ENCODE measurements around the gene MYL12A. TPM values are rescaled to one million over a fixed set of nuclear protein-coding genes. Genes with fewer than 3 reads are reported as not detected.

The MYL12A gene
- total and polyA plus RNA-seq, 2 of the 13 experiments (the other 11 are each of a cell fraction or from before 2014, with no cell fraction given), result 261 to 277 TPM

DNA sequence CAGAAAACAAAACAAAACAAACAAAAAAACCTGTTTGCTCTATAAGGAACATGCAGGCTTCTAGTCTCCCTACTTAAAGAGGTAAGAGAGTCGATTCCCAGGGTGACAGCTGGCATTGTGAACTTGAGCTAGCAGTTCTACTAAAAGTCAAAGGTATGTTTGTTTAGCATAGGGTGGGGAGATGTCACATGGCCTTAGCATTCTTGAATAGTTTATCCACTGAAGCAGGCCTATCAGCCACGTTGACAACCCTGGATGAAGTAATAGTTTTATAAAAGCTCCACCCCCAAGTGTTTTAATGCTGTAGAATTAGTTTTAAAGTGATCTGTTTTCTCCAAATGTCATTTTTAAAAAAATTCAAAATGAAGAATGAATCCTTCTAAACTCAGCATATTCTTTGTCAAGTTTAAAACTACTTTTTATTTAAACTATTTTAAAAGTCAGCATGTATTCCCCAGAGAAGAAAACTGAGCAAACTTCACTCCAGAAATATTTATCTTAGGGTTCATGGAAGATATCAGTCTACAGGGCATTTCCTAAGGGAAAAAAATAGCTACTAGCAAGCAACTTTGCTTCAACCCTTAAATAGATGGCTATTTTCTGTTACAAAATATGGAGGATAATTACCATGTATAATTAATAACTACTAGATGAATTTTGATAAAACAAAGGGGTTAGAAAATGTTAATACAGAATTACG, 29.5 kb upstream of the MYL12A start (continued):
- TF ChIP-seq, protein P1, sequence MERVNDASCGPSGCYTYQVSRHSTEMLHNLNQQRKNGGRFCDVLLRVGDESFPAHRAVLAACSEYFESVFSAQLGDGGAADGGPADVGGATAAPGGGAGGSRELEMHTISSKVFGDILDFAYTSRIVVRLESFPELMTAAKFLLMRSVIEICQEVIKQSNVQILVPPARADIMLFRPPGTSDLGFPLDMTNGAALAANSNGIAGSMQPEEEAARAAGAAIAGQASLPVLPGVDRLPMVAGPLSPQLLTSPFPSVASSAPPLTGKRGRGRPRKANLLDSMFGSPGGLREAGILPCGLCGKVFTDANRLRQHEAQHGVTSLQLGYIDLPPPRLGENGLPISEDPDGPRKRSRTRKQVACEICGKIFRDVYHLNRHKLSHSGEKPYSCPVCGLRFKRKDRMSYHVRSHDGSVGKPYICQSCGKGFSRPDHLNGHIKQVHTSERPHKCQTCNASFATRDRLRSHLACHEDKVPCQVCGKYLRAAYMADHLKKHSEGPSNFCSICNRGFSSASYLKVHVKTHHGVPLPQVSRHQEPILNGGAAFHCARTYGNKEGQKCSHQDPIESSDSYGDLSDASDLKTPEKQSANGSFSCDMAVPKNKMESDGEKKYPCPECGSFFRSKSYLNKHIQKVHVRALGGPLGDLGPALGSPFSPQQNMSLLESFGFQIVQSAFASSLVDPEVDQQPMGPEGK (CRISPR knock-in tag; IDR thresholded peaks at IDR 0.05), result peak; percentile 93
- no peak for TF ChIP-seq NFYB (CRISPR knock-in tag; IDR thresholded peaks at IDR 0.05)
- TF ChIP-seq ZBTB38 (CRISPR knock-in tag; IDR thresholded peaks at IDR 0.05), result no peak
- TF ChIP-seq, protein P2, sequence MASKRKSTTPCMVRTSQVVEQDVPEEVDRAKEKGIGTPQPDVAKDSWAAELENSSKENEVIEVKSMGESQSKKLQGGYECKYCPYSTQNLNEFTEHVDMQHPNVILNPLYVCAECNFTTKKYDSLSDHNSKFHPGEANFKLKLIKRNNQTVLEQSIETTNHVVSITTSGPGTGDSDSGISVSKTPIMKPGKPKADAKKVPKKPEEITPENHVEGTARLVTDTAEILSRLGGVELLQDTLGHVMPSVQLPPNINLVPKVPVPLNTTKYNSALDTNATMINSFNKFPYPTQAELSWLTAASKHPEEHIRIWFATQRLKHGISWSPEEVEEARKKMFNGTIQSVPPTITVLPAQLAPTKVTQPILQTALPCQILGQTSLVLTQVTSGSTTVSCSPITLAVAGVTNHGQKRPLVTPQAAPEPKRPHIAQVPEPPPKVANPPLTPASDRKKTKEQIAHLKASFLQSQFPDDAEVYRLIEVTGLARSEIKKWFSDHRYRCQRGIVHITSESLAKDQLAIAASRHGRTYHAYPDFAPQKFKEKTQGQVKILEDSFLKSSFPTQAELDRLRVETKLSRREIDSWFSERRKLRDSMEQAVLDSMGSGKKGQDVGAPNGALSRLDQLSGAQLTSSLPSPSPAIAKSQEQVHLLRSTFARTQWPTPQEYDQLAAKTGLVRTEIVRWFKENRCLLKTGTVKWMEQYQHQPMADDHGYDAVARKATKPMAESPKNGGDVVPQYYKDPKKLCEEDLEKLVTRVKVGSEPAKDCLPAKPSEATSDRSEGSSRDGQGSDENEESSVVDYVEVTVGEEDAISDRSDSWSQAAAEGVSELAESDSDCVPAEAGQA (IDR thresholded peaks at IDR 0.05; ENCODE audit: low read depth), result no peak; the same call in 1 of the 2 replicates
- TF ChIP-seq, protein P2 (CRISPR knock-in tag; IDR thresholded peaks at IDR 0.05; ENCODE audit: borderline replicate concordance), result no peak
- TF ChIP-seq MYC (CRISPR knock-in tag; IDR thresholded peaks at IDR 0.05; ENCODE audit: borderline replicate concordance), result no peak
- no peak for TF ChIP-seq ZNF780A (CRISPR knock-in tag; IDR thresholded peaks at IDR 0.05)
- no peak for TF ChIP-seq REXO4 (CRISPR knock-in tag; IDR thresholded peaks at IDR 0.05; ENCODE audit: borderline replicate concordance)
- TF ChIP-seq POLR2AphosphoS2 (IDR thresholded peaks at IDR 0.05; ENCODE audit: low read depth, low read length), result no peak
- no peak for TF ChIP-seq SP1 (IDR thresholded peaks at IDR 0.05)
- TF ChIP-seq SP1 (CRISPR knock-in tag; IDR thresholded peaks at IDR 0.05), result no peak
- no peak for TF ChIP-seq KDM5B (CRISPR knock-in tag; IDR thresholded peaks at IDR 0.05; ENCODE audit: borderline replicate concordance)
- no peak for TF ChIP-seq MLXIP (CRISPR knock-in tag; IDR thresholded peaks at IDR 0.05; ENCODE audit: borderline replicate concordance)
- TF ChIP-seq ZBTB46 (CRISPR knock-in tag; IDR thresholded peaks at IDR 0.05; ENCODE audit: borderline replicate concordance), result no peak
- no peak for TF ChIP-seq FOXP1 (IDR thresholded peaks at IDR 0.05)
- peak; percentile 70; the same call in 1 of the 2 replicates for TF ChIP-seq FOXP1 (CRISPR knock-in tag; IDR thresholded peaks at IDR 0.05)
